GM18858 (cell line): ENCODE measurements around the gene TDRKH.

Experiments used
- ATAC-seq: cut with Tn5 transposase; IDR thresholded peaks from one replicate; pipeline ENCODE4 v1.9.1; 2021; ENCODE audit not compliant: unreplicated experiment

TDRKH gene

DNA sequence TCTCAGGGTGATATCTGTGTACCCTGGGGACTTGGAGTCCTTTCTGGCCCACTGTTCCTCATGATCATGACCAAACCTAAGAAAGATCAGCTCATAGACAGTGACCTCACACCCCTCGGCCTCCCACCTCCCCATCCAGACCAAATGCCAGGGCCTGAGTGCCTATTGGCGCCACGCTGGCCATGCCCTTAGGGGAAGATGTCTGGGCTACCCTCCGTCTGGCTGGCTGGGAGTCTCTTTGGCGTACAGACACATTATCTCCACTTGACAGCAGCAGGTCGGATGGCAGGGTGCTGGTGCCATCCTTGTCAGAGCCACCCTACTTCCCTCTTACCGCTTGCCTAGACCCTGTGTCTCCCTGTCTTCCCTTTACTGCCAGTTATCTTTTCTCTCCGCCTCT lies 32.9 kb upstream of the TDRKH start:
- ATAC-seq, result no peak

DNA sequence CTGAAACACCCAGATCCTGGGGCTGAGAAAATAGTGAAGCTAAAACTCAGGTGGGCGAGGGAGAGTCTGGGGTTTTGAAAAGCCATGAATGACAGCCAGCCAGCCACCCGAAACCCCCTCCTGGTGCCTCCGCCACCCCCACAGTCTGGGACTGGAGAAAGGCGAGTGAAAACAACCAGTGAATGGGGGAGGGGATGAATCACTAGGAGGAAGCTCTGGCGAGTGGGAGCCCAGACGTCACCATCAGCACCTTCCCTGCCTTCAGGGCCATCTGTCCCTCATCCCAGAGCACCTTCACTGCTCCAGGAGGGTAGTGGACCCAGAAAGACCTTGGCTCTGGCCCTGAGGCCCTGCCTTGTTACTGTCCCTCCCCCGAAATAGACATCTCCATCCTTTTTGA lies 32.1 kb upstream of the TDRKH start:
- ATAC-seq, result no peak

DNA sequence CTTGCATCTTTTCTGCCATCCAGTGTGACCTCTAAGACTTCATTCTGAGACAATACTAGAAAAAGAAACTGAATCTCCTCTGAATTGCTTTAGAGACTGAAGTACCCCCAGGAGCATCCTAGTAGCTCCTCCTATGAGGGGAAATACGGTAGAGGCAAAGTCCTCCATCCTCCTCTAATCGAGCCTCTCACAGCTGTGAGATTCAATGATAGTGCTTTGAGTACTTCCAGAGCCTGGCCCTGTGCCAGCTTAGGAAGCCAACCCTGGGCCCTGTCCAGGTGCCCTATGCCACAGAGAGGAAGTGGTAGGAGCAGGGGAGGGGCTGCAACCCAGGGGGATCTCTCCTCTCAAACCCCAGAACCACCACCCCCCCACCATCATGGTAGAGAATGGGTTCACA lies 30.6 kb upstream of the TDRKH start:
- ATAC-seq, result no peak

DNA sequence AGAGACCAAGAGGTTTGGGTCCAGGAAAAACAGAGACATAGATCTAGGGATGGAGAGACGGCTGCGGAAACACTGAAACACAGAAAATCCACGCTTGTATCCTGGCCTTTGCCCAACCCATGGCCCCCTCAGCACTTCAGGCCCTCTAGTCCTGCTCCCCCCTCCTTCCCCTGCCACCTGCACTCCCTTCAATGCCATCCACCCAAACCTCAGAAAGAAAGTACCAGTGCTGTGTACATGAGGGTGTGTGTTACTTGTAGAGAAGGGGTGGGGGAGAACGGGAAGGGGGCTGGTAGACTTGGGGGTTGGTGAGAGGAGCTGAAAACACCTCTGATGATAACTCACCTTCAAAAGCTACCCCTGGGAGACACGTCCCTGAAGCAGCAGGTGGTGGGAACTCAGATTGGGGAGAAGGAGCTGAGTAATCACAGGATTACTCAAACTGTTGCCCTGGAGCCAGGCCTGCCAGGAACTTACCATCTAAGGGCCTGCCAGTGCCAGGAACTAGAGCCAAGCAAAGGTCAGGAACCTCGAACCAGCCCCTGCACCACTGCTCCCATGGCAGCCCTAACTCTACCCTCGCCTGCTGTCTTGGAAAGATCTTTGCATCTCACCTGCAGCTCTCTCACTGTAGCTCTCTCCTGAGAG lies 29.8 kb upstream of the TDRKH start:
- ATAC-seq, result no peak

DNA sequence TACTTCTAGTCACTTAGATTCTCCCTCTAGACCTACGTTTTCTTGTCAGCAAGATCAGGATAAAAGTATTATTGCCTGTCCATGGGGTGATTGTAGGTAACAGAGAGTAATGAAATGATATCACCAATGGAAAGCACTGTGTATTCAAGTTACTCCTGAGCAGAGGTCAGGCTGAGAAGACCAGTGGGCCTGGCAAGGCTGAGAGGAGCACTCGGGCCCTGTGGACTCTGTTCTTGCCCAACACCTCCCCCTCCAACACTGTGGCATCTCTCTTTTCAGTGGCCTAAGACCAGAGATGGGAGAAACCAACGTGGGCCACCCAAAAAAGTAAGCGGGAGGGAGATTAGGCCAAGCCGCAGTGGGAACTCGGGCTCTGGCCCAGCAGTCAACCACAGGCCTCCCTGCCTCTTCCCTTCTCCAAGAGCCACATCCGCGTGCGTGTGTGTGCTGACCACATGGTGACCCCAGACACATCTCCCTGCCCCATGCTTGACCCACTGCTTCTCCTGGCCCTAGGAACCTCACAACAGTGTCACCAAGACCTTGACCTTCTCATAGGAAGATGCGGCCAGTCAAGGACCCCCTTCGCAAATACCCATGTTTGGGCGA lies 29.0 kb upstream of the TDRKH start:
- ATAC-seq, result no peak

DNA sequence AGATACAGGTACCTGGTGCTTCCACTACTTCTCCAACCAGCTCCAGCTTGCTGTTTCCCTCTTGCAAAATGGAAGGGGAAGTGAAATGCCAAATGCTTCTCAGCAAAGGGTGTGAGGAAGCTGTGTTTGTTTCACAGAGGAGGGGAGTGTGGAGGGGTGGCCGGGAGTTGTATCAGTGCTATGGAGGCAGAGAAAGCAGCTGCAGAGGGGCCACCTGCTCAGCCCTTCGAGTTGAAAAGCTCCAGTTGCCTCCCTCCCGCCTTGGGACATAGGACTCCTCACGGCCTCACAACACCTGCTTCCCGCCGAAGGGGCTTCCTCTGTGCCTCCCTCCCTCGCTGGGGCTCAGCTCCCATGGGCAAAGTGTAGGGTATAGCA lies 27.0 kb upstream of the TDRKH start:
- no peak for ATAC-seq

DNA sequence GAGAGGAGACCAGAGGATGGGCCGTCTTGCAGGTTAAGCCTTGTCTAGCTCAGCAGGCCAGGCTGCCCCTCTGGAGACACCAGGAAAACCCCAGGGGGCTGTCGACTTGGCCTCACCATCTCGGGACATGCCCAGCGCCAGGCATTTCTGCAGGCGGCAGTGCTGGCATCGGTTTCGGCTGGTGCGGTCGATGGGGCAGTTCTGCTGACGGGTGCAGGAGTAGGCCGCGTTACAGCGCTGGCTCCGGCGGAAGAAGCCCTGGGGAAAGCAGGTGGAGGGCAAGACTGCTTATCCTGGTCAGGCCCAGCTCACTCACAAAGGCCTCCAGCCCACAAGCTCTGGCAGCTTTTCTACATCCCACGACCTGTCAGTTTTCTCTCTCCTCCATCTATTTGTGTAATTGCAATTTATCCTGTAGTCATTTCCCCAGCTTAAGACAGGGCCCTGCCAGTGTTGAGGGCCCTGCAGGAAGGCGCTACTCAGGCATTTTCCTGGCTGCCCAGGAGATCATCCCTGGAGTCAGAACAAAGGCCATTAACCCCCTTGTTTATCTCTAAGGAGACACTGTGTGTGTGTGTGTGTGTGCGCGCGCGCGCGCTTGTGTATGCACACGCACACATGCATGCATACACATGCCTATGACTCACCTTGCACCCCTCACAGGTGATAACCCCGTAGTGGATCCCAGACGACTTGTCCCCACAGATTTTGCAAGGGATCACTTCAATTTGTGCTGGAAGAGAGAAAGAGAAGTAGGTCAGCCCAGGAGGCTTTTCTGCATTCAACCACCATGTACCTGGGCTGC lies 26.4 kb upstream of the TDRKH start:
- ATAC-seq, result no peak

DNA sequence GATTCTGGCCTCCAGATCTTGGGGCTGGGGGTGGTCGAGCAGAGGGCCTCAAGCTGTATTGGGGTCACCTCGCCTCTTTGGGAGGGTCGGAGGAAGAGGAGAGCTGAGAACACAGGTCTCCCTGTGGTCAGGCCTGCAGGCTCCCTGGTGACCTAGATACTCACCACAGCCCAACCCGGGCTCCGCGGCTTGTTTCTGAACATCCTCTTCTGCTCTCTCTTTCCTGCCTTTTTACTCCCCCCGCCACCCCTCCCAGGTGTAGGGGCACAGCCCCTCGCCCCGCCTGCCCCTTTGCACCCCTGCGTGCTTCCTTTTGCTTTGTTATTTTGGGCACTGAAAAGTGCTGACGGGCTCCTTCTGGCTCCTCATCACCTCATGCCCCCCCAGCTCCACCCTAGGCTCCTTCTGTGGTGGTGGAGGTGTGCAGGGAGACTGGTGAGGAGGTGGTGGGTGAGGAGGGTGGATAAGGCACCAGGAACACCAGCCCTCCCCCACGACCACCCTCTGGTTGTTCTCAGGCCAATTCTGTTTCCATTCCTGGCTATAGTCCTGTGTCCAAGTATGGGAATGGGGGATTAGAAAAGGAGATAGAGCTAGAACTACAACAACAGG lies 25.5 kb upstream of the TDRKH start:
- ATAC-seq, result no peak

DNA sequence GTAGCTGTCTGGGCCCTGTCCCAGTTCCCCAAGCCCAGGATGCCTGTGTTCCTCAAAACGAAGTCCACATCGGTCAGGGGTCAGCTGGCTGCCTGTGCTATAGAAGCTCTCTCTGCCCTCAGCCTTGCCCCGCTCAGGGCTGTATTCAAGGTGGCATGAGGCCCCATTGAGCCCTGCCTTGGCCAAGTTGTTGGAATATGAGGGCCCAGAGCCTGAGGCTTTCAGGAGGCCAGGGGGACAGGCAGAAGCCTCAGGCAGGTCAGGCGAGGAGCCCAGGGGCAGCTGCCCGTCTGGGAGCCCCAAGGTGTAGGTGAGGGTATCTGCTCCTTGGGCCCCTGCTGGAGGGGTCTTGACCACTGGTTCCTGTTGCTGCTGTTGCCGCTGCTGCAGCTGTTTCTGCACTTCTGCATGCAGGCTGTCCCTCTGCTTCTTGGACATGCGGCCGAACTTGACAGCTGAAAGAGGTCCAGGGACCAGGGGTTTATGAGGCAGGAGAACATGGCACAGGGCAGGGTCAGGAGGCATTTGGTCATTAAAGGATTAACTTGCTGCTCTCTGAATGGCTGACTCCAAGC lies 24.8 kb upstream of the TDRKH start:
- no peak for ATAC-seq

DNA sequence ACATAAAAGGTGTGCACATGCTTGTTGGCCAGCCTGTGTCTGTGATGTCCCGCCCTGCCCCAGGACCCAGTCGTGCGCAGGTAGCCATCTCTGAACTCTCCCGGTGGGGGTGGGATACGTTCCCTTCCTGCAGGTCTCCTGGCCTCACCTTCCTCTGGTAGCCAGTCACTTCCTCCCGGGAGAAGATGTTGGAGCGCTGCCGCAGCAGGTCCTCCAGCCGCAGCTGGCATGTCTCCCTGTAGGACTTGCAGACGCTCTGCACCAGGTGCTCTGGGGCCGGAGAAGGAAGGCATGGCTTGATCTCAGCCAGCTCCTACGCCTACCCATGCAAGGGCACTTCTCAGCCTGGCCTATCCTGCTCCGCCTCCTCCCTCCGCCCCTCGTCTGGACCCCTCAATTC lies 24.1 kb upstream of the TDRKH start:
- no peak for ATAC-seq

DNA sequence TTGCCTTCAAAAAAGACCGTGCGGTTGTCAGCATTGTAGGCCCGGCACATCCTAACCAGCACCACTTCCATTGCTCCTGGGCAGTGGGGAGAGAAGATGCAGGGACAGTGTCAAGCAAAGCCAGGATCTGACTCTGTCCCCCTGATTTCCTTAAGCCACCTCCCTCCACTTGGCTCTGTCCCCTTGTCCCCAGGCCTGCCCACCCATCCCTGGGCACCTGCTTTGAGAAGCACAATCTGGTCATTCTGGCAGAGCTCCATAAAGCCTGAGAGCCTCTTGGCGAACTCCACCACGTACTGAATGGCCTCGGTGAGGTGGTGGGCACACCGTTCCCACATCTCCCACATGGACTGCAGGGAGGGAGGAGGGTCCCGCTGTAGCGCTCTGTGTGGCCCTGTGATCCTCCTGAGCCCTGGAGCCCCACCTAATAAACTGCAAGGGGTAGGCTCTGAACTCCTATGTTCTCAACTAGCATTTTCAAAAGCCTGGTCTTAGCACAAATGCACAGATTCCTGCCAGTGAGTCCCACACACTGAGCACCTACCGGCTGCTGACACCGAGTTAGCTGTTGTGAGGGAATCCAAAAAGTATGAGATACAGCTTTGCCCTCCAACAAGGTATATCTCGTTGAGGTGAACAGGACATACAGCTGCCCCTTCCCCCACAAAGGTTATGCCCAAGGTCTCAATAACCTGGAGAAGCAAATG lies 23.1 kb upstream of the TDRKH start:
- no peak for ATAC-seq

DNA sequence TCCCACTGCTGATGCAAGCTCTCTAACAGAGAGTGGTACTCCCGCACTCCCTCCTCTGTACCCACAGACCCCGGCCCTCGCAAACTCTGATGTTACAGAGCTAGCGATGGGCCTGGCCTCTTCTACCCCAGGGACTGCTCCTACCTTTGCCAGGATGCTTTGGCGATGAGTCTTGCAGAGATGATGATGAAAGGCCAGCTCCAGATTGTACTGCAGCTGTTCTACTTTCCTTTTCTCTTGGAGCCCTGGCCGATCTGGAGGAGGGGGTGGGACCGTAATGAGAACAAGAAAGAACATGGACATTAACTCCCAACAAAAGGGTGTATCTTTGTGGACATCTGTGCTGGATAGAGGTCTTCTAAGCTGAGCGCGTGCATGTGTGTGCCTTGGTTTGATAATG lies 20.9 kb upstream of the TDRKH start:
- ATAC-seq, result no peak

DNA sequence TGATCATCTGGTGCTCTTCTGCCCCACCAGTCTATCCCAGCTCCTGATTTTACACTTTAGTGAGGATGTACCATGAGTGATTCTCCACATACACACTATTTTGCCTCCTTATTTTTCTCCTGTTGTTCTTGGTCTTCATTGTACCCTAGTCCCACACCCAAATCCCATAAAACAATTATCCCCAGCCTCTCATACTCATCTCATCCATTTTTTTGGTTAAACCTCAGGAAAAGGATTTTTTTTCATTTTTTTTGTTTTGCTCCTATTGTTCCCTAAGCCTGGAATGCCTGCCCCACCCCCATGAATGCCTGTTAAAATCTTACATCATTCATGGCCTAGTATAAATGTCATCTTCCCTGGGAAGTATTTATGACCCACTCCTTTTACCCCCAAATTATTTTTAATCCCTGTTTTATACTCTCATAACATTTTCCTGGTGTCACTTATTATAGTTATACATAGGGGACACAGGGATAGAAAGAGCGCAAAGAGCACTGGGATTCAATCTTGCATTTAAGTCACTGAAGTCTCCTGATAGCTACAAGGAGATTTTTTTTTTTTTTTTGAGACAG lies 19.8 kb upstream of the TDRKH start:
- no peak for ATAC-seq

DNA sequence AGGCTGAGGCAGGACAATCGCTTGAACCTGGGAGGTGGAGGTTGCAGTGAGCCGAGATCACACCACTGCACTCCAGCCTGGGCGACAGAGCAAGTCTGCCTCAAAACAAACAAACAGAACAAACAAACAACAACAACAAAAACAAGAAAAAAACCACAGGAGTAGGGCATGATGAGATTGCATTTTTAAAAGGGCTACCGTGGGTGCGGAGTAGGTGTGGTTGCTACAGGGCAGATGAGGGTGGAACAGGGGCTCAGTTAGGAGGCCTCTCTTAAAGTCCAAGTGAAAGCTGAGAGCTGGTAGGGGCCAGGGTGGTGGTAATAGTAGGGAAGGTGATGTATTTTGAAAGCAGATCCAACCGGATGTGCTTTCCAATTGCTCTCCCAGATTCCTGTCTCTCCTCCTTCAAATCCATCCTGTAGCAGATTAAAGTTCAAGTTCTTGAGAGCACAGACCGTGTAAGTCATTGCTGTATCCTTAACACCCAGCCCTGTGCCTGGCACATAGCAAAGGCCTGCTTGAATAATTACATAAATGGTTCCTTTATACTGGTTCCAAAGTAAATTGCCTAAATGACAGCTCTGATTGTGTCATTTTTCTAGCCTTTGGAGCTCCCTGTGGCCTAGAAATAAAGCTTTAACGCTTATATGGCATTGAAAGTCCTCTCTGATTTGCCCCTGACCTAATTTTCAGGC lies 19.1 kb upstream of the TDRKH start:
- ATAC-seq, result no peak

DNA sequence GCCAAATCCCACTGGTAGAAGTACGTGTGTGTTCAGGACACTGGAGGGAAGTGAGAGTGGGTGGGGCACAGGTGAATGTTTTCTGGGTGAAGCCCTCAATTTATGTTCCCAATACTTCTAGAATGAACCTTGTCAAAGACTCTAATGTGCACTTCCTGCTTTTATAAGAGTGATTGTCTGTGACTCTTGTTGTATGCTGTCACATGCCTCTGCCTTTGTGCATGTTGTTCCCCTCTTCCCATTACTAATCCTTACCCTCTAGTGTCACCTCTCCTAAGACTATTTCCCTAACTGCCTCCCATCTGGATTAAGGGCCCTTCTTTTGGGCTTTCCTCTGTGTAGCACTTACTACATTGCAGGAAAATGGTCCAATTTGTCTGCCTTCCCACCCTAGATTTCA lies 17.5 kb upstream of the TDRKH start:
- no peak for ATAC-seq

DNA sequence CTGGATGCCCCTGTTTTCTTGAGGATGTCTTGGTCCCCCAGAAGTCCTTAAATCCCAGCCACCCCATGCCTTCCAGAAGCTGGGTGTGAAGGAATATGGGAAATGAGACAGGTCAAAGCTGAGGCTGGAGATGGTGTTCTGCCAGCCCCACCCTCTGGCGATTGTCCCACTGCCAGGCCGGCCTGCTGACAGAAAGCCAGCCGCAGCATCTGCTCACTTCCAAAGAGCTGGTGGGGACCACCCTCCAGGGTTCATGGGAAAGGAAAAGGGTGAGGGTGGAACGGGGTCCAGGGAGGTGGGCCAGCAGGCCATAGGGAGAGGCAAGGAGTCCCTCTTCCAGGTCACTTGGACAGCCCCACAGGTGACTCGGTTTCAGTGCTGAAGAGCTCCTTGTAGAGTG lies 16.8 kb upstream of the TDRKH start:
- ATAC-seq, result no peak

DNA sequence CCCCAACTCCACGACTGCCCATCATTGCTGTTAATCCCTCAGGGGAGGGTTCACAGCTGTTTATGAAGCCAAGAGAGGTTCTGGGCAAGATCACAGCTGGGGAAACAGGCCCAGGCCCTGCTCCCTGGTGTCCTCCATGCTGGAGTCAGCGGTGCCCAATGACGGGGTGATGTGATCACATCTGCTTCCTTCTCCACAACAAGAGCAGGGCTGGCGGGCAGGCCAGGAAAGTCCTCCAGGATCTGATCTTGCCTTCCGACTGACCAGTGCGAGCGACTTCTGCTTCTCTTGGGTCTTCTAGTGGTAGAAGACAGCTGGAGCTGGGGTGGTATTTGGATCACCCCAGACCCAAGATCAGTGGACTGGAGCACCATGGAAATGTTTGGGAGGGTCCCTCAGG lies 15.9 kb upstream of the TDRKH start:
- no peak for ATAC-seq

DNA sequence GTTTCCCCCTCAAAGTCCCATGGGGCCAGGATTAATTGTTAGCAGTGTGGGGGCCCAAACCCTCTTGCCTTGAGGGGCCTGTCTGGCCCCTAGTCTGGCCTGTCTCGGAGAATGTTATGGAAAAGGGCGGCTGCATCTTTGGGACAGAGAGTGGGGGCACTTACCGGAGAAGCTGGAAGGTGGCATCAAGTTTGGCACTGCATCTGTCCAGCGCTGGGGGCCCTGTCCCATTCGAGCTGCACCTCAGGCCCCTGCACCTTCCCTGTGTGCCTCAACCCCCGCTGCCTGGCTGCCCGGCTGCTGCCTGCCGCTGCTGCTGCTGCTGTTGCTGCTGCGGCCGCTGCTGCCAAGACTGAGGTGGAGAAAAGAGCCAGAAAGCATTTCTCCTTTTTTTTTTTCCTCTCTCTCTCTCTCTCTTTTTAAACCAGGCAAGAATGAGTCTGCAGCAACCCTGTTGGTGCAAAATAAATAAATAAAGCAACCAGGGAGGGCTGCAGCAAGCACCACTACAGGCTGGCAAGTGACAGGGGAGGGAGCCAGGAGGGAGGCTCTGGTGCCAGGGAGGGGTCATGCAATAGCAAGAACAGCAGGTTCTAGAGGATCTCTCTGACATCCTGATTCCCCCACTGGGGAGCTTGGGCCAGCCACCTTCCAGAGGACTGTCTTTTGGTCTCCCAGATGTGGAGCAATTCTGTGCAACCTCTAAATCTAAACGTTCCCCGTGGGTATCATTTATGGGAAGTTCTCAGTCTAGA lies 14.9 kb upstream of the TDRKH start, which contains the start of gene LINGO4:
TSS of gene LINGO4 (minus strand) at position 354 of the 755 bp plus-strand sequence. CDS start 2,715 bp downstream, outside the sequence.
- no peak for ATAC-seq

DNA sequence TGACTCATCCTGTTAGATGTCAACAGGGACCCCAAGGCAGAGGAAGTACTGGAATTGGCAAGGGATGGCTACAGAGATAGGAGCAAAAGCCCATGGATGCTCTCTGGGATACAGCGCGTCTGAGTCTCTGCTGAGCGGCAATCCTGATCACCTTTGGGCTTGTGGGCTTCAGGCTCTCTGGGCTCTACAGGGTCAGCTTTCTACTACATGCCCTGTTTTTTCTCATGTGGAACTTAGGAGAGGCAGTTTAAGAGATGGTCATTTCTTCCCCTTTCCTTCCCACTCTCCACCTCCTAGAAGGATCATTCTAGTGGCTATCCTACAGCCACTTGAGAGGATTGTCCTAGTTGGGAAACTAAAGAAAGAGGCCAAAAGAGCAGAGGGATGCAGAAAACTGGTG lies 13.6 kb upstream of the TDRKH start:
- no peak for ATAC-seq
